Osteoblast (primary cell): ENCODE data around the gene EFCAB8. TPM values are rescaled to one million over a fixed set of nuclear protein-coding genes. Genes with fewer than 3 reads are reported as not detected.

ENCODE experiments used
- DNase-seq: peaks from one replicate; pipeline ENCODE4 v3.0.0; 2011; ENCODE audit warnings: low spot score, mixed read lengths; ENCODE audit not compliant: insufficient read length; ENCODE audit errors: missing footprints
- H2AFZ ChIP-seq: 2 replicates; pipeline ENCODE4 v1.6.0; 2011; ENCODE audit warnings: mild to moderate bottlenecking, low read length
- H3K27ac ChIP-seq: 2 replicates; pipeline ENCODE4 v1.5.1; 2011; ENCODE audit warnings: mild to moderate bottlenecking, low read depth, low read length, moderate library complexity
- H3K27me3 ChIP-seq: 2 replicates; pipeline ENCODE4 v1.6.0; 2012; ENCODE audit warnings: mild to moderate bottlenecking, control low read depth, inconsistent platforms, low read length, moderate library complexity; ENCODE audit not compliant: insufficient read depth
- H3K36me3 ChIP-seq: 2 replicates; pipeline ENCODE4 v1.5.1; 2011; ENCODE audit warnings: mild to moderate bottlenecking, low read length, control low read depth, moderate library complexity; ENCODE audit not compliant: insufficient read depth
- H3K4me1 ChIP-seq: 2 replicates; pipeline ENCODE4 v1.5.1; 2011; ENCODE audit warnings: mild to moderate bottlenecking, low read length, control low read depth, moderate library complexity; ENCODE audit not compliant: insufficient read depth
- H3K4me2 ChIP-seq: 2 replicates; pipeline ENCODE4 v1.6.0; 2011; ENCODE audit warnings: mild to moderate bottlenecking, low read length; ENCODE audit not compliant: insufficient read depth
- H3K4me3 ChIP-seq: fragments of 200-600 bp; sonication (generic); 3 replicates; pipeline ENCODE4 v1.5.1; 2012; ENCODE audit warnings: mild to moderate bottlenecking, low read length, inconsistent platforms; ENCODE audit not compliant: insufficient read depth
- H3K79me2 ChIP-seq: 2 replicates; pipeline ENCODE4 v1.6.0; 2012; ENCODE audit warnings: mild to moderate bottlenecking, low read length, control low read depth, inconsistent platforms; ENCODE audit not compliant: insufficient read depth
- H3K9me3 ChIP-seq: 2 replicates; pipeline ENCODE4 v1.5.1; 2011; ENCODE audit warnings: low read depth, low read length, control low read depth
- H4K20me1 ChIP-seq: 2 replicates; pipeline ENCODE4 v1.6.0; 2012; ENCODE audit warnings: mild to moderate bottlenecking, low read length, control low read depth; ENCODE audit not compliant: insufficient read depth
- CTCF ChIP-seq: IDR thresholded peaks from 2 replicates; pipeline ENCODE4 v1.5.1; 2011; ENCODE audit warnings: mild to moderate bottlenecking, low read depth, low read length, moderate library complexity; ENCODE audit errors: extremely low read depth
- total RNA-seq: library from RNA; depleted of rRNA; stranded (reverse); fragments of >200 nt; gene quantifications from 2 replicates; pipeline ENCODE4 v1.2.3, GENCODE V29; 2012

EFCAB8 gene
- total RNA-seq, 1 donor, result 1.4 TPM

GRCh38 chr20:32888636-32889035 is 29.9 kb downstream of the EFCAB8 start:
- Histone ChIP-seq H2AFZ (no peak overlapping the region), H3K4me1 (no peaks in the 10 kb centered on the region), H3K4me2 (no peak overlapping the region), H3K36me3 (no peaks in the 10 kb centered on the region), H3K9me3 (no peaks in the 10 kb centered on the region), H3K27ac (no peak overlapping the region), H4K20me1 (no peaks in the 10 kb centered on the region), H3K27me3 (no peaks in the 10 kb centered on the region), H3K4me3 (no peak overlapping the region), H3K79me2 (no peaks in the 10 kb centered on the region)
- no peak for TF ChIP-seq CTCF
- DNase-seq, result peak; percentile 62

- Histone ChIP-seq H2AFZ (no peak overlapping the region), H3K79me2 (no peaks in the 10 kb centered on the region)
- no peak for TF ChIP-seq CTCF
These were observed 30.6 kb downstream of the EFCAB8 start for GRCh38 chr20:32889281-32889680.

GRCh38 chr20:32891491-32891890 is 32.8 kb downstream of the EFCAB8 start:
- peak; percentile 15 for DNase-seq
- Histone ChIP-seq H4K20me1 (peaks cover 3% of the 10 kb centered on the region), H3K27me3 (no peaks in the 10 kb centered on the region), H3K27ac (no peak overlapping the region), H2AFZ (no peak overlapping the region), H3K4me3 (no peak overlapping the region), H3K79me2 (no peaks in the 10 kb centered on the region), H3K9me3 (no peaks in the 10 kb centered on the region), H3K36me3 (no peaks in the 10 kb centered on the region), H3K4me2 (no peak overlapping the region), H3K4me1 (no peaks in the 10 kb centered on the region)
- no peak for TF ChIP-seq CTCF

More at GRCh38 chr20:32889281-32889680, 30.6 kb downstream of the EFCAB8 start:
- Histone ChIP-seq H3K4me3 (no peak overlapping the region), H3K27ac (no peak overlapping the region), H4K20me1 (no peaks in the 10 kb centered on the region), H3K27me3 (no peaks in the 10 kb centered on the region), H3K4me1 (no peaks in the 10 kb centered on the region), H3K4me2 (no peak overlapping the region), H3K36me3 (no peaks in the 10 kb centered on the region), H3K9me3 (no peaks in the 10 kb centered on the region)
- no peak for DNase-seq

- H4K20me1 ChIP-seq, result peaks cover 3% of the 10 kb centered on the region
- H2AFZ ChIP-seq, result no peak overlapping the region
- DNase-seq, result peak; percentile 76
- H3K27me3 ChIP-seq, result no peaks in the 10 kb centered on the region
- no peak overlapping the region for H3K4me2 ChIP-seq
- H3K9me3 ChIP-seq, result no peaks in the 10 kb centered on the region
- H3K4me1 ChIP-seq, result no peaks in the 10 kb centered on the region
- H3K27ac ChIP-seq, result no peak overlapping the region
- H3K79me2 ChIP-seq, result no peaks in the 10 kb centered on the region
- H3K36me3 ChIP-seq, result no peaks in the 10 kb centered on the region
- no peak overlapping the region for H3K4me3 ChIP-seq
- TF ChIP-seq CTCF, result no peak
These were observed 33.4 kb downstream of the EFCAB8 start for GRCh38 chr20:32891926-32892660.
